GM12878 (cell line): ENCODE measurements around the gene TRAPPC4. TPM values are rescaled to one million over a fixed set of nuclear protein-coding genes. Genes with fewer than 3 reads are reported as not detected.

Experiments
- ATAC-seq: fragments of 200-7000 bp; cut with Tn5 transposase; 3 replicates; pipeline ENCODE4 v1.9.1; 2020; ENCODE audit warnings: mild to moderate bottlenecking, moderate library complexity
- BruUV-seq: library from RNA; stranded (reverse); fragments of 400-500 nt; replicated peaks from 2 replicates; lab custom pipeline; 2021; lab: Mats Ljungman, UMichigan
- CTCF ChIA-PET: fragments of 300-600 bp; sonication (Branson Sonifier 250); formaldehyde crosslinking; extraction: SDS; loops from one replicate; lab custom pipeline; 2021; ENCODE audit warnings: inconsistent platforms; lab: Yijun Ruan, JAX
- POLR2A ChIA-PET: fragments of 350-600 bp; formaldehyde crosslinking; extraction: SDS; loops from one replicate; lab custom pipeline; 2021; ENCODE audit warnings: inconsistent platforms; lab: Charles Lee
- RAD21 ChIA-PET: fragments of 300-600 bp; sonication (Branson Sonifier 250); formaldehyde crosslinking; loops from one replicate; lab custom pipeline; 2023; ENCODE audit warnings: antibody characterized with exemption; ENCODE audit not compliant: unreplicated experiment; lab: Charles Lee
- SMC1A ChIA-PET: fragments of 300-600 bp; sonication (Branson Sonifier 250); formaldehyde crosslinking; loops from one replicate; lab custom pipeline; 2023; ENCODE audit not compliant: unreplicated experiment, uncharacterized antibody; lab: Charles Lee
- DNase-seq: peaks from one replicate; pipeline ENCODE4 v3.0.0-alpha.2; 2011; ENCODE audit warnings: low read depth, low spot score
- FAIRE-seq: peaks from 3 replicates; lab custom pipeline; 2011; peaks lifted over from hg19 to GRCh38; lab: Jason Lieb, UNC
- H2AFZ ChIP-seq: 2 replicates; pipeline ENCODE4 v1.6.0; 2011; ENCODE audit warnings: low read depth, low read length, control low read depth; ENCODE audit not compliant: control insufficient read depth
- H3K27ac ChIP-seq: 2 replicates; pipeline ENCODE4 v1.5.1; 2011; ENCODE audit warnings: control low read depth; ENCODE audit not compliant: control insufficient read depth, insufficient read depth
- H3K27me3 ChIP-seq, 2 experiments: replicated peaks in 1 of 2; 2 replicates each; pipeline versions ENCODE4 v1.6.0 to v1.6.1; 2011; ENCODE audit warnings: low read length in 1 of 2; ENCODE audit not compliant: control insufficient read depth in 2 of 2, insufficient read depth in 2 of 2
- H3K36me3 ChIP-seq, 2 experiments: 2 replicates each; pipeline ENCODE4 v1.5.1; 2011; ENCODE audit warnings: low read length in 1 of 2; ENCODE audit not compliant: control insufficient read depth in 2 of 2, insufficient read depth in 2 of 2
- H3K4me1 ChIP-seq: 2 replicates; pipeline ENCODE4 v1.6.1; 2011; ENCODE audit warnings: mild to moderate bottlenecking, low read length, moderate library complexity, mixed read lengths; ENCODE audit not compliant: control insufficient read depth, insufficient read depth
- H3K4me2 ChIP-seq: 2 replicates; pipeline ENCODE4 v1.6.0; 2011; ENCODE audit warnings: control low read depth; ENCODE audit not compliant: control insufficient read depth, insufficient read depth
- H3K4me3 ChIP-seq: fragments of 200-600 bp; sonication (generic); 2 replicates; pipeline ENCODE4 v1.5.1; 2016
- H3K79me2 ChIP-seq: 2 replicates; pipeline ENCODE4 v1.6.0; 2011; ENCODE audit warnings: low read length; ENCODE audit not compliant: control insufficient read depth, insufficient read depth
- H3K9ac ChIP-seq: 2 replicates; pipeline ENCODE4 v1.8.0; 2011; ENCODE audit warnings: low read length, control low read depth, mixed read lengths; ENCODE audit not compliant: control insufficient read depth, insufficient read depth
- H3K9me3 ChIP-seq: replicated peaks from 3 replicates; pipeline ENCODE4 v1.5.1; 2011; ENCODE audit warnings: mild to moderate bottlenecking, low read length; ENCODE audit not compliant: control insufficient read depth, insufficient read depth
- H4K20me1 ChIP-seq: 2 replicates; pipeline ENCODE4 v1.6.0; 2011; ENCODE audit not compliant: control insufficient read depth, insufficient read depth
- FOXK2 ChIP-seq: fragments of 450-650 bp; IDR thresholded peaks from 2 replicates; pipeline ENCODE4 v1.6.1; 2017; ENCODE audit warnings: mild to moderate bottlenecking, moderate library complexity
- IRF5 ChIP-seq: fragments of 450-650 bp; IDR thresholded peaks from 2 replicates; pipeline ENCODE4 v1.6.1; 2017; ENCODE audit warnings: borderline replicate concordance
- KAT2A ChIP-seq: conservative IDR thresholded peaks from 2 replicates; pipeline ENCODE4 v1.6.1; 2011; ENCODE audit warnings: low read depth, low read length; ENCODE audit not compliant: control insufficient read depth
- MLLT1 ChIP-seq: fragments of 450-650 bp; IDR thresholded peaks from 2 replicates; pipeline ENCODE4 v1.6.1; 2016; ENCODE audit warnings: mild to moderate bottlenecking
- NBN ChIP-seq: fragments of 450-650 bp; IDR thresholded peaks from 2 replicates; pipeline ENCODE4 v1.6.1; 2016
- PAX8 ChIP-seq: fragments of 450-650 bp; IDR thresholded peaks from 2 replicates; pipeline ENCODE4 v1.6.1; 2017; ENCODE audit warnings: mild to moderate bottlenecking, moderate library complexity
- RB1 ChIP-seq: fragments of 450-650 bp; formaldehyde crosslinking; IDR thresholded peaks from 2 replicates; pipeline ENCODE4 v1.6.1; 2017; ENCODE audit warnings: mild to moderate bottlenecking, borderline replicate concordance
- STAT1 ChIP-seq: fragments of 450-650 bp; conservative IDR thresholded peaks from 2 replicates; pipeline ENCODE4 v1.6.1; 2014; ENCODE audit warnings: antibody characterized with exemption, mild to moderate bottlenecking
- ZNF207 ChIP-seq: fragments of 450-650 bp; IDR thresholded peaks from 2 replicates; pipeline ENCODE4 v1.6.1; 2014; ENCODE audit warnings: antibody characterized with exemption, mild to moderate bottlenecking, borderline replicate concordance
- WGBS: methylation state at CpG from one replicate; pipeline ENCODE4 v1.1.6; 2016; ENCODE audit warnings: low lambda C conversion rate; ENCODE audit not compliant: insufficient replicate concordance, insufficient coverage; ENCODE audit errors: missing lambda C conversion rate; 5-methylcytosine and 5-hydroxymethylcytosine counted together
- in situ Hi-C: fragments of 300-500 bp; cut with MboI; formaldehyde crosslinking; loops from 9 replicates; pipeline ENCODE4 v1.14.3; 2018; ENCODE audit warnings: mixed read lengths
- intact Hi-C: fragments of 100-400 bp; cut with micrococcal nuclease; formaldehyde crosslinking; loops from one replicate; pipeline ENCODE4 v1.14.2; 2022; ENCODE audit not compliant: unreplicated experiment
- polyA plus RNA-seq, 11 experiments: library from polyadenylated mRNA; depleted of rRNA in 4 of 11; unstranded in 6 of 11; stranded (reverse) in 5 of 11; fragments of >200 nt; fragmentation: Nextera tagmentation in 4 of 11; fragmentation: Illumina TruSeq in 1 of 11; extraction: Ambion mirVana in 4 of 11; extraction: Trizol in 1 of 11; gene quantifications; 1 replicate in 1 of 11; 2 replicates in 10 of 11; pipeline versions ENCODE4 v1.2.1 to v1.2.3, GENCODE V29; 2011 to 2016; ENCODE audit warnings: inconsistent platforms in 2 of 11, missing spikeins in 2 of 11, low read depth in 1 of 11
- total RNA-seq, 4 experiments: library from RNA; depleted of rRNA in 3 of 4; stranded (reverse); fragments of >200 nt in 3 of 4; fragmentation: Illumina TruSeq in 1 of 4; extraction: Trizol in 1 of 4; gene quantifications; 2 replicates each; pipeline versions ENCODE4 v1.2.1 to v1.2.3, GENCODE V29; 2013 to 2021

TRAPPC4 gene
- total and polyA plus RNA-seq, 10 of the 15 experiments (the other 5 are each of a cell fraction or from before 2014, with no cell fraction given) = 61.6 to 231 (median 98.8) TPM

GRCh38 chr11:119000906-119001305 lies 17.7 kb upstream of the TRAPPC4 start:
- POLR2A ChIA-PET = interaction anchor here (1.1 kb wide), 1 partner anchor 17 kb away, joined by 5 read pairs; the partner anchor contains the start of gene RPS25
- no peaks in the 10 kb centered on the region; the same call in none of the 2 replicates for H3K4me1 ChIP-seq
- no peak overlapping the region for H3K27ac ChIP-seq
- H3K9ac ChIP-seq = no peak overlapping the region
- CTCF ChIA-PET = no interaction called here
- RAD21 ChIA-PET = no interaction called here
- H2AFZ ChIP-seq = no peak overlapping the region
- no peaks in the 10 kb centered on the region for H3K27me3 ChIP-seq
- intact Hi-C loops = loop anchor here (1.0 kb wide), 1 partner anchor 13 kb away; no protein-coding TSS in a partner anchor
- no peak overlapping the region for H3K4me3 ChIP-seq
- H3K36me3 ChIP-seq = 0 out of 4 replicates have a peak, but pooled peaks cover 0 to 2% of the 10 kb centered on the region in 2 experiments
- FAIRE-seq (no peak), ATAC-seq (no peak), DNase-seq (no peak)
- in situ Hi-C loops = no loop called here
- SMC1A ChIA-PET = interaction anchor here (1.2 to 5.7 kb wide), 2 partner anchors 17 to 28 kb away, joined by 3 to 26 read pairs; partner anchors contain the start of genes RPS25 and TRAPPC4
- no peaks in the 10 kb centered on the region for H3K9me3 ChIP-seq
- BruUV-seq = no TSS peak
- no peak overlapping the region for H3K4me2 ChIP-seq
- TF ChIP-seq ZNF207 = no peak
- no peak for TF ChIP-seq STAT1
- TF ChIP-seq MLLT1 = no peak
- TF ChIP-seq FOXK2 = no peak
- TF ChIP-seq NBN = no peak
- no peak for TF ChIP-seq RB1
- TF ChIP-seq KAT2A = no peak
- TF ChIP-seq PAX8 = no peak
- no peak for TF ChIP-seq IRF5
- peaks cover 24% of the 10 kb centered on the region for H3K79me2 ChIP-seq
- WGBS = 50% methylated on average over 1 of the region's 1 CpG
- no peaks in the 10 kb centered on the region for H4K20me1 ChIP-seq
